HL-60 (cell line): ENCODE data around the gene DENND4A.

Experiments
- DNase-seq, 2 experiments: peaks; one replicate each; pipeline ENCODE4 v3.0.0-alpha.2; 2010 to 2020; ENCODE audit warnings: low read depth in 1 of 2, low spot score in 1 of 2
- H3K27ac ChIP-seq: fragments of 250-450 bp; sonication (Bioruptor Pico); replicated peaks from 2 replicates; pipeline ENCODE4 v1.5.1; 2020; ENCODE audit warnings: mild to moderate bottlenecking, moderate library complexity
- H3K27me3 ChIP-seq: fragments of 250-450 bp; sonication (Bioruptor Pico); 2 replicates; pipeline ENCODE4 v1.5.1; 2021; ENCODE audit warnings: mild to moderate bottlenecking, moderate library complexity; ENCODE audit not compliant: insufficient read depth, poor library complexity, severe bottlenecking
- H3K4me3 ChIP-seq: replicated peaks from 2 replicates; pipeline ENCODE4 v1.5.1; 2011; ENCODE audit warnings: mild to moderate bottlenecking, control low read depth, low read length; ENCODE audit not compliant: insufficient read depth
- CTCF ChIP-seq: IDR thresholded peaks from one replicate; pipeline ENCODE4 v1.5.1; 2011; ENCODE audit warnings: low read length, control low read depth, inconsistent platforms; ENCODE audit not compliant: insufficient read depth
- GABPA ChIP-seq: IDR thresholded peaks from 2 replicates; pipeline ENCODE4 v1.6.1; 2012; ENCODE audit warnings: low read depth
- POLR2AphosphoS5 ChIP-seq: IDR thresholded peaks from 2 replicates; pipeline ENCODE4 v1.6.1; 2012; ENCODE audit warnings: low read depth
- SPI1 ChIP-seq: IDR thresholded peaks from 2 replicates; pipeline ENCODE4 v1.6.1; 2012; ENCODE audit warnings: low read depth, mild to moderate bottlenecking, borderline replicate concordance
- TF ChIP-seq, protein P1 (sequence below): IDR thresholded peaks from 2 replicates; pipeline ENCODE4 v1.6.1; 2012; ENCODE audit warnings: low read depth; ENCODE audit not compliant: insufficient replicate concordance

Gene DENND4A

DNA sequence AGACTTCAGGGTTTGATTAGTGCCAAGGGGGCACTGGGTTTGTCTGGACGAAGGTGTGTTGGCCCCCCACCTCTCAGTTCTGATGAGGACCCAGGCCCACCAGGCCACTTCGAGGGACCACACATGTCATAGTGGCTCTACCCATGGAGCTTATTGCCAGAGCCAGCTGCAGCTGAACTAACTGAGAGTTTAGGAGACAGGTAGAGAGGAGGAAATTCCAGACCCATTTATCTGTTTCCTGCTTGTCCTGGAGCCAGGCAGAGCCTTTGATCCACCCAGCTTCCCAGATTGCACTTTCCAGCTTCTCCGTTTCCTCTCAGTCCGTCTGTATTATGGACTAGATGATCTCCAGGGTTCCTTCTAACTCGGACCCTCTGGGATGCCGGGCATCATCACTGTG lies 149.5 kb downstream of the DENND4A start:
- TF ChIP-seq POLR2AphosphoS5 (no peak), SPI1 (no peak), GABPA (no peak), CTCF (no peak)
- TF ChIP-seq, protein P1, sequence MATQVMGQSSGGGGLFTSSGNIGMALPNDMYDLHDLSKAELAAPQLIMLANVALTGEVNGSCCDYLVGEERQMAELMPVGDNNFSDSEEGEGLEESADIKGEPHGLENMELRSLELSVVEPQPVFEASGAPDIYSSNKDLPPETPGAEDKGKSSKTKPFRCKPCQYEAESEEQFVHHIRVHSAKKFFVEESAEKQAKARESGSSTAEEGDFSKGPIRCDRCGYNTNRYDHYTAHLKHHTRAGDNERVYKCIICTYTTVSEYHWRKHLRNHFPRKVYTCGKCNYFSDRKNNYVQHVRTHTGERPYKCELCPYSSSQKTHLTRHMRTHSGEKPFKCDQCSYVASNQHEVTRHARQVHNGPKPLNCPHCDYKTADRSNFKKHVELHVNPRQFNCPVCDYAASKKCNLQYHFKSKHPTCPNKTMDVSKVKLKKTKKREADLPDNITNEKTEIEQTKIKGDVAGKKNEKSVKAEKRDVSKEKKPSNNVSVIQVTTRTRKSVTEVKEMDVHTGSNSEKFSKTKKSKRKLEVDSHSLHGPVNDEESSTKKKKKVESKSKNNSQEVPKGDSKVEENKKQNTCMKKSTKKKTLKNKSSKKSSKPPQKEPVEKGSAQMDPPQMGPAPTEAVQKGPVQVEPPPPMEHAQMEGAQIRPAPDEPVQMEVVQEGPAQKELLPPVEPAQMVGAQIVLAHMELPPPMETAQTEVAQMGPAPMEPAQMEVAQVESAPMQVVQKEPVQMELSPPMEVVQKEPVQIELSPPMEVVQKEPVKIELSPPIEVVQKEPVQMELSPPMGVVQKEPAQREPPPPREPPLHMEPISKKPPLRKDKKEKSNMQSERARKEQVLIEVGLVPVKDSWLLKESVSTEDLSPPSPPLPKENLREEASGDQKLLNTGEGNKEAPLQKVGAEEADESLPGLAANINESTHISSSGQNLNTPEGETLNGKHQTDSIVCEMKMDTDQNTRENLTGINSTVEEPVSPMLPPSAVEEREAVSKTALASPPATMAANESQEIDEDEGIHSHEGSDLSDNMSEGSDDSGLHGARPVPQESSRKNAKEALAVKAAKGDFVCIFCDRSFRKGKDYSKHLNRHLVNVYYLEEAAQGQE = no peak
- no peaks in the 10 kb centered on the region for H3K27me3 ChIP-seq
- DNase-seq = no peak
- no peak overlapping the region for H3K27ac ChIP-seq
- H3K4me3 ChIP-seq = no peak overlapping the region

GRCh38 chr15:65641768-65642475 lies 150.2 kb downstream of the DENND4A start:
- Histone ChIP-seq H3K27ac (no peak overlapping the region), H3K4me3 (no peak overlapping the region), H3K27me3 (no peaks in the 10 kb centered on the region)
- DNase-seq = no peak
- no peak for TF ChIP-seq POLR2AphosphoS5
- TF ChIP-seq SPI1 = no peak
- TF ChIP-seq CTCF = no peak
- TF ChIP-seq, protein P1 = no peak
- TF ChIP-seq GABPA = no peak

DNA sequence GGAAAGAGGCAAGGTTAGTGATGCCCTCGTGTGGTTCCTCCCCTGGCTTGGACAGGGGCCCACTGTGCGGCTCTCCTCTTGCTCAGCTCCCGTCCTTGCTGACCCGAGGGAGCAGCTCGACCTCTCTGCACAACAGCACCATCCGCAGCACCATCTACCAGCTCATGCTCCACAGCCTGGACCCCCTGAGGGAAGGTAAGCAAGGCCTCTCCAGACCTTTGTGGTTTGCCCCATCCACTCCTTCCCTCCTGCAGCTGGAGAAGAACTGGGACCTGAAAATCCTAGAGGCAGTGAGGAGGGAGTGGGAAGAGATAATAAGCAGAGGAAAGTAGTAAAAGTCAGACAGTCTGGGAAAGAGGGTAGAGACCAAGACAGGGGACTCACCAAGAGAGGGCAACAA lies 152.6 kb downstream of the DENND4A start:
- H3K4me3 ChIP-seq = no peak overlapping the region
- H3K27me3 ChIP-seq = no peaks in the 10 kb centered on the region
- H3K27ac ChIP-seq = no peak overlapping the region
- TF ChIP-seq GABPA (no peak), POLR2AphosphoS5 (no peak), CTCF (no peak), SPI1 (no peak)
- TF ChIP-seq, protein P1 = no peak
- DNase-seq = no peak
